HepG2 (cell line): ENCODE measurements around the gene PRMT7. TPM values are rescaled to one million over a fixed set of nuclear protein-coding genes. Genes with fewer than 3 reads are reported as not detected.

Experiments
- AGO1 ChIP-seq: fragments of 200-400 bp; formaldehyde crosslinking; IDR thresholded peaks from 2 replicates; pipeline ENCODE4 v1.6.1; 2017; ENCODE audit warnings: mild to moderate bottlenecking, low read depth, low read length, moderate library complexity; ENCODE audit not compliant: poor library complexity, severe bottlenecking
- ATF7 ChIP-seq, 2 experiments: fragments of 450-650 bp in 1 of 2; sonication (generic) in 1 of 2; formaldehyde crosslinking in 1 of 2; IDR thresholded peaks; 2 replicates each; pipeline versions ENCODE4 v1.4.0 to v1.6.1; 2016 to 2020; ENCODE audit warnings: antibody characterized with exemption in 1 of 2, mild to moderate bottlenecking in 1 of 2, missing genetic modification reagents in 1 of 2
- MED8 ChIP-seq: sonication (generic); formaldehyde crosslinking; IDR thresholded peaks from 2 replicates; pipeline ENCODE4 v1.8.1; 2023; ENCODE audit warnings: mild to moderate bottlenecking, missing genetic modification reagents; ENCODE audit not compliant: insufficient replicate concordance
- SETDB1 ChIP-seq: sonication (generic); formaldehyde crosslinking; IDR thresholded peaks from 2 replicates; pipeline ENCODE4 v1.5.1; 2020; ENCODE audit warnings: missing genetic modification reagents, mild to moderate bottlenecking, borderline replicate concordance
- ZNF253 ChIP-seq: sonication (generic); formaldehyde crosslinking; IDR thresholded peaks from 2 replicates; pipeline ENCODE4 v1.8.0; 2022; ENCODE audit warnings: mild to moderate bottlenecking, missing genetic modification reagents, borderline replicate concordance
- ZNF766 ChIP-seq: sonication (generic); formaldehyde crosslinking; IDR thresholded peaks from 2 replicates; pipeline ENCODE4 v1.5.0; 2020; ENCODE audit warnings: missing genetic modification reagents, borderline replicate concordance
- ZNF790 ChIP-seq: sonication (generic); formaldehyde crosslinking; IDR thresholded peaks from 2 replicates; pipeline ENCODE4 v1.8.0; 2022; ENCODE audit warnings: missing genetic modification reagents, mild to moderate bottlenecking, borderline replicate concordance
- polyA plus RNA-seq, 8 experiments: library from polyadenylated mRNA; depleted of rRNA in 3 of 8; stranded (reverse) in 7 of 8; unstranded in 1 of 8; fragments of >200 nt; fragmentation: Illumina TruSeq in 4 of 8; extraction: Trizol in 4 of 8; gene quantifications; 2 replicates each; pipeline versions ENCODE4 v1.2.1 to v1.2.3, GENCODE V29; 2011 to 2016; ENCODE audit warnings: low read depth in 4 of 8, missing spikeins in 1 of 8, mixed read lengths in 1 of 8; ENCODE audit not compliant: insufficient read depth in 1 of 8
- total RNA-seq, 5 experiments: library from RNA; depleted of rRNA; stranded (reverse); fragments of >200 nt; fragmentation: Illumina TruSeq; extraction: Trizol; gene quantifications; 2 replicates each; pipeline ENCODE4 v1.2.3, GENCODE V29; 2016; ENCODE audit warnings: low read depth in 1 of 5
- TF ChIP-seq, protein P1 (sequence below): sonication (generic); formaldehyde crosslinking; IDR thresholded peaks from 2 replicates; pipeline ENCODE4 v1.4.0; 2020; ENCODE audit warnings: missing genetic modification reagents, borderline replicate concordance
- TF ChIP-seq, protein P2 (sequence below): sonication (generic); formaldehyde crosslinking; IDR thresholded peaks from 2 replicates; pipeline ENCODE4 v1.4.0; 2020; ENCODE audit warnings: missing genetic modification reagents
- TF ChIP-seq, protein P3 (sequence below): sonication (generic); formaldehyde crosslinking; IDR thresholded peaks from 2 replicates; pipeline ENCODE4 v1.4.0; 2020; ENCODE audit warnings: missing genetic modification reagents
- TF ChIP-seq, protein P4 (sequence below): IDR thresholded peaks from 2 replicates; pipeline ENCODE4 v1.6.1; 2012; ENCODE audit warnings: low read length, improper control_type of control experiment

Gene PRMT7
- total and polyA plus RNA-seq, 2 of the 13 experiments (the other 11 are each of a cell fraction or from before 2014, with no cell fraction given) = 47.5 to 55.0 TPM

DNA sequence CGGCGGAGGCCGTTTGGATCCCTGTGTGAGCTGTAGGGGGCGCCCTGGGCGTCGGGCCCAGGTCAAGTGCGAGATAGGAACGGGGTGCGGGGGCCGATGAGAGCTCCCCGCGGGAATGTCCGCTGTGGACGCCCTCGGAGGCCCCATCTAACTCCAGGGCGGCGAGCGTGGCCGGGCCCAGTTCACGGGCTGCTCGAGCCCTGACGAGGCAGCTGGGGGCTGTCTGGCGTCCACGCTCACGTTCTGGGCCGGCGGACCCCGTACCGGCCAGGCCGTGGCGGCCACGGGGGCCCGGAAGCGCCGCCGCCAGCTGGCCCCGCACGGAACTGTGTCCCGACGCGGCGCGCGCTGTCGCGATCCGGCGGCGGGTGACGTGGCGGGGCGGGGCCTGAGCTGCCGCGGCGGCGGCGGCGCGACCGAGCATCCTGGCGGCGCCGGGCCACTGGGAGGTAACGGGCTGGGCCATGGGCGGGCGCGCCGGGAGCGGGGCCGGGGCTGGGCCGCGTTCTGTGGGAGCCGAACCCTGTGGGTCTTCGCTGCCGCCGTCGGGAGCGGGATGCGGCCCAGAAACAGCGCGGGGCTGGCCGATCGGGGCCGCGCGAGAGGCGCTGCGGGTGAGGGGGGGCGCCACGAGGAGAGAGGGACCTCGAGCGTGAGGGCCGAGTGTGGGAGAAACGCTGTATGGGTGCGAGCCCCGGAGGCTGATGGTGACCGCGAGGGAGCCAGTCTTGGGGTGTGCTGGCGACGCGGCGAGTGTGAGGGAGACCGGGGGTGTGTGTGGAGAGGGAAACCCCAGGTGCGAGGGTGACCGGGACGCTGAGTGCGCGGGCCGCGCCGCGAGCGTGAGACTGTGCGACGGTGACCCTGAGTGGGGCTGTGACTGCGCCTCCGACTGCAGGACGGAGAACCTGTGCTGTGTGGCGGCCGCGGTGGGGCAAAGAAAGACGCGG, 46.4 kb upstream of the PRMT7 start, which contains the start of gene SLC7A6 (continued):
- TF ChIP-seq, protein P1, sequence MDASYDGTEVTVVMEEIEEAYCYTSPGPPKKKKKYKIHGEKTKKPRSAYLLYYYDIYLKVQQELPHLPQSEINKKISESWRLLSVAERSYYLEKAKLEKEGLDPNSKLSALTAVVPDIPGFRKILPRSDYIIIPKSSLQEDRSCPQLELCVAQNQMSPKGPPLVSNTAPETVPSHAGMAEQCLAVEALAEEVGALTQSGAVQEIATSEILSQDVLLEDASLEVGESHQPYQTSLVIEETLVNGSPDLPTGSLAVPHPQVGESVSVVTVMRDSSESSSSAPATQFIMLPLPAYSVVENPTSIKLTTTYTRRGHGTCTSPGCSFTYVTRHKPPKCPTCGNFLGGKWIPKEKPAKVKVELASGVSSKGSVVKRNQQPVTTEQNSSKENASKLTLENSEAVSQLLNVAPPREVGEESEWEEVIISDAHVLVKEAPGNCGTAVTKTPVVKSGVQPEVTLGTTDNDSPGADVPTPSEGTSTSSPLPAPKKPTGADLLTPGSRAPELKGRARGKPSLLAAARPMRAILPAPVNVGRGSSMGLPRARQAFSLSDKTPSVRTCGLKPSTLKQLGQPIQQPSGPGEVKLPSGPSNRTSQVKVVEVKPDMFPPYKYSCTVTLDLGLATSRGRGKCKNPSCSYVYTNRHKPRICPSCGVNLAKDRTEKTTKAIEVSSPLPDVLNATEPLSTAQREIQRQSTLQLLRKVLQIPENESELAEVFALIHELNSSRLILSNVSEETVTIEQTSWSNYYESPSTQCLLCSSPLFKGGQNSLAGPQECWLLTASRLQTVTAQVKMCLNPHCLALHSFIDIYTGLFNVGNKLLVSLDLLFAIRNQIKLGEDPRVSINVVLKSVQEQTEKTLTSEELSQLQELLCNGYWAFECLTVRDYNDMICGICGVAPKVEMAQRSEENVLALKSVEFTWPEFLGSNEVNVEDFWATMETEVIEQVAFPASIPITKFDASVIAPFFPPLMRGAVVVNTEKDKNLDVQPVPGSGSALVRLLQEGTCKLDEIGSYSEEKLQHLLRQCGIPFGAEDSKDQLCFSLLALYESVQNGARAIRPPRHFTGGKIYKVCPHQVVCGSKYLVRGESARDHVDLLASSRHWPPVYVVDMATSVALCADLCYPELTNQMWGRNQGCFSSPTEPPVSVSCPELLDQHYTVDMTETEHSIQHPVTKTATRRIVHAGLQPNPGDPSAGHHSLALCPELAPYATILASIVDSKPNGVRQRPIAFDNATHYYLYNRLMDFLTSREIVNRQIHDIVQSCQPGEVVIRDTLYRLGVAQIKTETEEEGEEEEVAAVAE (CRISPR knock-in tag) = no peak
- TF ChIP-seq AGO1 (peak; percentile 80), ZNF766 (CRISPR knock-in tag) (peak; percentile 52; the same call in 1 of the 2 replicates), MED8 (CRISPR knock-in tag) (no peak), ZNF253 (CRISPR knock-in tag) (peak; percentile 83), ZNF790 (CRISPR knock-in tag) (peak; percentile 59; the same call in 1 of the 2 replicates), ATF7 (IDR thresholded peaks at IDR 0.05) (no peak), ATF7 (CRISPR knock-in tag; IDR thresholded peaks at IDR 0.05) (no peak), SETDB1 (CRISPR knock-in tag) (no peak)
- TF ChIP-seq, protein P2, sequence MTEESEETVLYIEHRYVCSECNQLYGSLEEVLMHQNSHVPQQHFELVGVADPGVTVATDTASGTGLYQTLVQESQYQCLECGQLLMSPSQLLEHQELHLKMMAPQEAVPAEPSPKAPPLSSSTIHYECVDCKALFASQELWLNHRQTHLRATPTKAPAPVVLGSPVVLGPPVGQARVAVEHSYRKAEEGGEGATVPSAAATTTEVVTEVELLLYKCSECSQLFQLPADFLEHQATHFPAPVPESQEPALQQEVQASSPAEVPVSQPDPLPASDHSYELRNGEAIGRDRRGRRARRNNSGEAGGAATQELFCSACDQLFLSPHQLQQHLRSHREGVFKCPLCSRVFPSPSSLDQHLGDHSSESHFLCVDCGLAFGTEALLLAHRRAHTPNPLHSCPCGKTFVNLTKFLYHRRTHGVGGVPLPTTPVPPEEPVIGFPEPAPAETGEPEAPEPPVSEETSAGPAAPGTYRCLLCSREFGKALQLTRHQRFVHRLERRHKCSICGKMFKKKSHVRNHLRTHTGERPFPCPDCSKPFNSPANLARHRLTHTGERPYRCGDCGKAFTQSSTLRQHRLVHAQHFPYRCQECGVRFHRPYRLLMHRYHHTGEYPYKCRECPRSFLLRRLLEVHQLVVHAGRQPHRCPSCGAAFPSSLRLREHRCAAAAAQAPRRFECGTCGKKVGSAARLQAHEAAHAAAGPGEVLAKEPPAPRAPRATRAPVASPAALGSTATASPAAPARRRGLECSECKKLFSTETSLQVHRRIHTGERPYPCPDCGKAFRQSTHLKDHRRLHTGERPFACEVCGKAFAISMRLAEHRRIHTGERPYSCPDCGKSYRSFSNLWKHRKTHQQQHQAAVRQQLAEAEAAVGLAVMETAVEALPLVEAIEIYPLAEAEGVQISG = peak; percentile 77
- TF ChIP-seq, protein P3, sequence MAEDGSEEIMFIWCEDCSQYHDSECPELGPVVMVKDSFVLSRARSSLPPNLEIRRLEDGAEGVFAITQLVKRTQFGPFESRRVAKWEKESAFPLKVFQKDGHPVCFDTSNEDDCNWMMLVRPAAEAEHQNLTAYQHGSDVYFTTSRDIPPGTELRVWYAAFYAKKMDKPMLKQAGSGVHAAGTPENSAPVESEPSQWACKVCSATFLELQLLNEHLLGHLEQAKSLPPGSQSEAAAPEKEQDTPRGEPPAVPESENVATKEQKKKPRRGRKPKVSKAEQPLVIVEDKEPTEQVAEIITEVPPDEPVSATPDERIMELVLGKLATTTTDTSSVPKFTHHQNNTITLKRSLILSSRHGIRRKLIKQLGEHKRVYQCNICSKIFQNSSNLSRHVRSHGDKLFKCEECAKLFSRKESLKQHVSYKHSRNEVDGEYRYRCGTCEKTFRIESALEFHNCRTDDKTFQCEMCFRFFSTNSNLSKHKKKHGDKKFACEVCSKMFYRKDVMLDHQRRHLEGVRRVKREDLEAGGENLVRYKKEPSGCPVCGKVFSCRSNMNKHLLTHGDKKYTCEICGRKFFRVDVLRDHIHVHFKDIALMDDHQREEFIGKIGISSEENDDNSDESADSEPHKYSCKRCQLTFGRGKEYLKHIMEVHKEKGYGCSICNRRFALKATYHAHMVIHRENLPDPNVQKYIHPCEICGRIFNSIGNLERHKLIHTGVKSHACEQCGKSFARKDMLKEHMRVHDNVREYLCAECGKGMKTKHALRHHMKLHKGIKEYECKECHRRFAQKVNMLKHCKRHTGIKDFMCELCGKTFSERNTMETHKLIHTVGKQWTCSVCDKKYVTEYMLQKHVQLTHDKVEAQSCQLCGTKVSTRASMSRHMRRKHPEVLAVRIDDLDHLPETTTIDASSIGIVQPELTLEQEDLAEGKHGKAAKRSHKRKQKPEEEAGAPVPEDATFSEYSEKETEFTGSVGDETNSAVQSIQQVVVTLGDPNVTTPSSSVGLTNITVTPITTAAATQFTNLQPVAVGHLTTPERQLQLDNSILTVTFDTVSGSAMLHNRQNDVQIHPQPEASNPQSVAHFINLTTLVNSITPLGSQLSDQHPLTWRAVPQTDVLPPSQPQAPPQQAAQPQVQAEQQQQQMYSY = peak; percentile 32; the same call in 1 of the 2 replicates
- TF ChIP-seq, protein P4, sequence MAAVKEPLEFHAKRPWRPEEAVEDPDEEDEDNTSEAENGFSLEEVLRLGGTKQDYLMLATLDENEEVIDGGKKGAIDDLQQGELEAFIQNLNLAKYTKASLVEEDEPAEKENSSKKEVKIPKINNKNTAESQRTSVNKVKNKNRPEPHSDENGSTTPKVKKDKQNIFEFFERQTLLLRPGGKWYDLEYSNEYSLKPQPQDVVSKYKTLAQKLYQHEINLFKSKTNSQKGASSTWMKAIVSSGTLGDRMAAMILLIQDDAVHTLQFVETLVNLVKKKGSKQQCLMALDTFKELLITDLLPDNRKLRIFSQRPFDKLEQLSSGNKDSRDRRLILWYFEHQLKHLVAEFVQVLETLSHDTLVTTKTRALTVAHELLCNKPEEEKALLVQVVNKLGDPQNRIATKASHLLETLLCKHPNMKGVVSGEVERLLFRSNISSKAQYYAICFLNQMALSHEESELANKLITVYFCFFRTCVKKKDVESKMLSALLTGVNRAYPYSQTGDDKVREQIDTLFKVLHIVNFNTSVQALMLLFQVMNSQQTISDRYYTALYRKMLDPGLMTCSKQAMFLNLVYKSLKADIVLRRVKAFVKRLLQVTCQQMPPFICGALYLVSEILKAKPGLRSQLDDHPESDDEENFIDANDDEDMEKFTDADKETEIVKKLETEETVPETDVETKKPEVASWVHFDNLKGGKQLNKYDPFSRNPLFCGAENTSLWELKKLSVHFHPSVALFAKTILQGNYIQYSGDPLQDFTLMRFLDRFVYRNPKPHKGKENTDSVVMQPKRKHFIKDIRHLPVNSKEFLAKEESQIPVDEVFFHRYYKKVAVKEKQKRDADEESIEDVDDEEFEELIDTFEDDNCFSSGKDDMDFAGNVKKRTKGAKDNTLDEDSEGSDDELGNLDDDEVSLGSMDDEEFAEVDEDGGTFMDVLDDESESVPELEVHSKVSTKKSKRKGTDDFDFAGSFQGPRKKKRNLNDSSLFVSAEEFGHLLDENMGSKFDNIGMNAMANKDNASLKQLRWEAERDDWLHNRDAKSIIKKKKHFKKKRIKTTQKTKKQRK = no peak
